DMS114 treated with DMSO at 0.1 percent for 48 hours (cell line): Measurements from ENCODE around the gene FOXP1.

Experiments
- DNase-seq: peaks from one replicate; lab custom pipeline; 2025; ENCODE audit not compliant: unreplicated experiment; lab: John Stamatoyannopoulos, UW

FOXP1 gene

GRCh38 chr3:71140477-71140876 is 443.1 kb downstream of the FOXP1 start:
- DNase-seq: no peak

GRCh38 chr3:71139496-71139895 is 444.0 kb downstream of the FOXP1 start:
- no peak for DNase-seq

DNA sequence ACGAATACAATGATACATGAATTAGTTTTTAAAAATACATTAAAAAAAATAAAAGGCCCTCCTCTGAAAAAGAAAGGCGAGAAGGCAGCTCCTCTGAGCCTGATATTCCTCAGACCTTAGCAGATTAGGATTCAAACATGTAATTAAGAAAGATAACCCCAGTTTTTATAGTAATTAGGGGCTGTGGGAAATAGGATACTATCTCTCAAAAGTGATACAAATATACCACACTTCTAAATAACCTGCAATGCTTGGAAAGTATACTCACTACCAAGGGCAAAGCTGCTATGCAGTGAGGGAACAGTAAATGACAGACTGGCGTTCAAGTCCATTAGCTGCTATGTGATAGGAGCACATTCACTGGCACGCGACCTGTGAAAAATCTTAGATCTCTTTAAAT is 445.1 kb downstream of the FOXP1 start:
- no peak for DNase-seq

GRCh38 chr3:71136276-71136675 is 447.3 kb downstream of the FOXP1 start:
- no peak for DNase-seq

DNA sequence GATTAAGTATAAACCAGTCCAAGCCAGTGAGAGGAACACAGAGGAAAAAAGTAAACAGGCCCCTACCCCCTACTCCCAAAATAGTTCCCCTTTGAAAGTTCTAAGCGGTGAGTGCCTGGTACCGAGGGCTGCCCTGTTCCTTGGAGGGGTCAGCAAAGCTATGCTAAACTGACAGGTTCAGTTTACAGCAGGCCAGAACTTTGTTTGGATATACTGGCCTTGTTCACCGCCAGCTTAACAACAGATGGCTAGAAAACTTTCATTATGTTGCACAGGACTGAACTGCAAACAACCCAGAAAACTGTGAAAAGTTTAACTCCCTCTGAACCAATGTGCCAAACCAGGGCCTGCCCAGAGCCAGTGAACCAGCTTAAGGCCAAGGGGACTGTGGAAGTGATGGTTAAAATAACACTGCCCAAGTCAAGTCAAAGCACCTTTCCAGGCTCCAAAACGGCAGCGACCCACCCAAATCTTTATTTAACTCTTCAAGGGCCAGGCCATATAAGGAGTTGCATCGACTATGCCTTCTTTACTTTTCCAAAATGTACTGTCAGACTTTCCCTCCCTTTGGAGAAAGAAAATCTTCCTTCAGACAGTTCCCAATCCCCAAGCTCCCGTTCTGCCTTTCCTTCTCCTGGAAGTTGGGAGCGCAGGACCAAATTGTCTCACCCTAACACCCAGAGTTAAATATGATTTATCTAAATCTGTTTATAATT is 448.0 kb downstream of the FOXP1 start:
- no peak for DNase-seq

GRCh38 chr3:71134521-71134920 is 449.0 kb downstream of the FOXP1 start:
- DNase-seq: no peak

- DNase-seq: no peak
Measured at GRCh38 chr3:71133865-71134264, 449.7 kb downstream of the FOXP1 start.

DNA sequence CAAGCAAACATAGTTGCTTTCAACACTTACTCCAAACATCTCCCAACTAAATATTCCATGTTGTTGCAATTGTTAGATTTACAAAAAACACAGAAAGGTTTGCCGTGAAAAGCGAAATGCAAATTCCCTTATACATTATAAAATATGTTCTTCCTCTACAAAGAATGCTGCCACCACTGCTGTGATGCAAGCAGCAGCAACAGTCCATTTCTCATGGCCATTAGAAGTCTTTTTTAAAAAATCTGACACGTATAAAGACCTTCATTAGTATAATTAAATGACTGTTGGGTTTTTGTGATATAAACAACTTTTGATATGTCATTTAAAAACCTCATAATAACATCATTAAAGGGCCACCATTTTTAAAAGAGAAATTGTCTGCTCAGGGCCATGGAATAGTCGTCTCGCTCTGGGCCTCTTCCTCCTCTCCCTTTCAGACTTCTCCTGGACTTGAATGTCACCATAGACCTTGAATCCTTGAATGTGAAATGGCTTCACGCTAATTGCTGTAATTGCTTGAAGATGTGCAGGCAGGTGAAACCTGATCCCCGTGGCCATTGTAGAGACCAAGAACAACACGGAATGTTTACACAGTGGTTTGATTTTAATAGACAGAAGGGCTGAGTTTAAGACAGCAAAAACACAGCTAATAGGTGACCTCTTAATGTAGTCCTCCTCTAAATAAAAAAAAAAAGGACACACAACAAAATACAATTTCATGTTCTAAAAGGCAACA is 450.4 kb downstream of the FOXP1 start:
- no peak for DNase-seq

GRCh38 chr3:71131375-71132314 is 451.9 kb downstream of the FOXP1 start:
- no peak for DNase-seq

DNA sequence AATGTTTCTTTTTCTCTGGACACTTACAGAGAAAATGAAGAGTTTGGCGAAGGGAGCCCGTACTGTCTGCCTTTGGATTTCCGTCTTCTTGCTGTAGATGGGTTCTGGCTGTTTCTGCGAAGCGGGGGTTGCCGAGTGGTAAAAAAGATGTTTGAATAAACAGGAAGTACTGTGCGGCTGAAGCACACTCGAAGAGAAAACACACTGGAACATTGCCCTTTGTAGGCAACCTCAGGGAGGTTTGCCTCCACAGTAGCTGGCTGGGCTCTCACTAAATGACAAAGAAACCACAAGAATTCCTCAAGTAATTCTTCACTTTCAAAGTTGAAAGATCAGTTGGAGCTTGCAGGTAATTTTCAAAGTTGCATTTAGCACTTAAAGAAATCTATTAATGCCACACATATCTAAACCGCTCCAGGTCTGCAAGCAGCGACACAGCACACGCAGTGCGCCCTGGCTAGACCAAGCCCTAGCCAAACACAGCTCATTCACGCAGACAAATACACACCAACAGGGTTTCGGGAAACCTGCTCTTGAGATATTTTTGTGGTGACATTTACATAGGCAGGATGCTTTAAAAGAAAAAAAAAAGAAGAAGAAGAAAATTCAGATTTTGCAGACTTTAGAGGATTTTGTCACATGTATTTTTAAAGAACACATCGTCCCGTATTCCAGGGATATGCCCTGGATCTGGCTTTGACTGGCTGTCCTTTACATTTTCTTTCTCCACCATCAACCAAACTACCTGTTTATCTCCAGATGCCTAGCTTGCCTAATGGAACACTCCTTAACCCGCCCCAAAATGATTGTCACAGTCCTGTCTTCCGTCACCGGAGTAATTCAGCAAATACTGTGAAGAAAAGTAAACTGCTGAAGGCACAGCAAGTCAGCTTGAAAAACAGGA is 452.8 kb downstream of the FOXP1 start:
- no peak for DNase-seq

DNA sequence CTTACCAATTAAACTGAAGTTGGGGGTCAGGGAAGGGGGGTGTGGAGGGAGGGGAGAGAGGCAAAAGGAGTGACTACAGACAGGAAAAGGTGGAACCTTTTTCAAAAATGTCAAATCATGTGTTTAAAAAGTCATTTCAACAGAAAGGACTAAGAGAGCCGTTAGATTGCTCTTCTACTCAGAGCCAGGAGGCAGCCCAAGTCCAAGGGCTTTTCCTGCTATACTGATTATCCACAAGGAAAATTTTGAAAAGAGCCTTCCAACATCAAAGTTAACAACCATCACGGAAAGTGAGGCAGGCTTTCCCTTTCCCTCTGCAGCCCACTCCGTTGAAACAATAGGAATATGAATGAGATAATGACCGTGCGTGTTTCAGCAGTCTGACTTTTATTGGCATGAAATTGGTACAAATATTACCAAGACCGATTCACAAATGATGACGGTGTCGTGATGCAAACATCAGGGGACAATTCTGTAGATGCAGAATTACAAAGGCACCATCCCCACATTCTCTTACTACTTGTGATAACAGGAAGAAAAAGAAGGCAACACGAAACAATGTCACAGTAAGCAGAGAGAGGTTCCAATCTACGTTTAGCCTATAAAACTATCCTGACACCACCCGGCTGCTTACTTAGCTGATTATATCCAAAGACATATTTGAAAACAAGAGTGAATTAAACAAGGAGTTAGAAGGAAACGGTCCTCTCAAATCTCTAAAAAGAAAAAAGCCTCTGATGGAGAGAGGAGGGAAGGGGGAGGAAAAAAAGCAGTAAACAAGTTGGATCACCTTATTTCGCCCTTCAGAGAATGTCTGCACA is 453.7 kb downstream of the FOXP1 start:
- DNase-seq: no peak

DNA sequence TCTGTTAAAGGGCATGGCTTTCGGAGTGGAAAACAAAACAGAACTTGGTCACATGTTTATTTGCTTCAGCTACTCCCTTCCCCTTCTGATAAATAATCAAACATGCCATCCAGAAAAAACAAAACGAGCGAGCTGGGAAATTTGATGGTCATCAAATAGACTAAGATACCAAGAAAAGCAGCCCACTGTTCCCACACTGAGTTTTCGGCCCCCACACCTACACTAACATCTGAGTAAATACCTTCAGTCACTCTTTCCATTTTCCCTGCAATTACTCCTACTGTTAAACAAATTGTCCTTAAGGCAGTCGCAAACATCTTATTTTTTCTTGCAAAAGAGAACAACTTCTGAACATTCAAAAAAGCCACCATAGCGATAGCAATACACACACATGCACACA is 454.6 kb downstream of the FOXP1 start:
- DNase-seq: no peak

GRCh38 chr3:71127844-71128243 is 455.7 kb downstream of the FOXP1 start:
- DNase-seq: no peak

DNA sequence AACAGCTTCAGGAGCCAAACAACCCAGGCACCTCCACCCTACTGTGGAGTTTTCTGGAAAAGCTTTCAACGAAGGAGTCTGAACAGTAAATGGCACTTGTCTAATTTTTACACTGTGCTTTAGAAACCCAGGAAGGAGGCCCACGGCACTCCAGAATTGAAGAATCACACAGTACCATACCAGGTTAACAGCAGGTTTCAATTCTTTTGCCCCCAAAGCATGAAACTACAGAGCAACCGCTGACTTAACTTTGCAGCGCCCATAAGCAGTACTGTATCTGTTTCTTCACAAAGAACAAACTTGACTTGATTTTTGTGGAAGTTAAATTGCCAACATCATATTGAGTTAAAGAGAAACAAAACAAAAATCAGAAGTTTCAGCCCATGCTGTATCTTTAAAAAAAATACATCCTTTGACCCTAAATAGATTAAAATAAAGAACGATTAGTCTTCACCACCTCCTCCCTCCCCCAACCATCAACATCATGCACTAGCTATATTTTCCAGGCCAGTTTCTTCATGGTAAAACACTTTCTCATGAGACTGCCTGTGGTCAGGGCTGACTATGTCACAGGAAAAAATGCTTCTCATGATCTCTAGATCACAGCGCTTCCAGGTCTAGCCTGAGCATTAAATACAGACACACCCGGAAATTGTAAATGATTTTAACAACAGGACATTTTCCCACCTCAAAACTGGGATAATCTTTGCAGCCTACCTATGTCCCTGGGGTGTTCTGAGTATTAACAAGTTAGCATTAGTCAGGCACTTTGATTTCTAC is 456.3 kb downstream of the FOXP1 start:
- no peak for DNase-seq

GRCh38 chr3:71125738-71126137 is 457.8 kb downstream of the FOXP1 start:
- DNase-seq: no peak

DNA sequence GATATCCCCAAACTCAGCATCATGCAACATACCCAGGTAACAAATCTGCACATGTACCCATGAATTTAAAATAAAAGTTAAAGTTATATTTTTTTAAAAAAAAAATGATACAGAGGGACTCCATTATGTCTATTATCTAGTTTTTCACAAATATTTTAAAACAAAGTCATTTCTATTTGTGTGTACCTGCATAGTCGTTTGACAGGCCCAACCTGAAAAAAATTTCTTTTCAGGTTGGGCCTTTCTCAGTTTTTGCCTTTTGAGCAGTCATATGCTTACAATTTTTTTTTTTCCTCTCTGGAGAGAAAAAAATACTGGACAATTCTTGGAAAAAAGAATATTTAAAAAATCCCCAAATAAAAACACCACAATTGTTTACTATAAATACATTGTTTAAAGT is 459.5 kb downstream of the FOXP1 start:
- no peak for DNase-seq

- no peak for DNase-seq
Measured at GRCh38 chr3:71122641-71123040, 460.9 kb downstream of the FOXP1 start.

DNA sequence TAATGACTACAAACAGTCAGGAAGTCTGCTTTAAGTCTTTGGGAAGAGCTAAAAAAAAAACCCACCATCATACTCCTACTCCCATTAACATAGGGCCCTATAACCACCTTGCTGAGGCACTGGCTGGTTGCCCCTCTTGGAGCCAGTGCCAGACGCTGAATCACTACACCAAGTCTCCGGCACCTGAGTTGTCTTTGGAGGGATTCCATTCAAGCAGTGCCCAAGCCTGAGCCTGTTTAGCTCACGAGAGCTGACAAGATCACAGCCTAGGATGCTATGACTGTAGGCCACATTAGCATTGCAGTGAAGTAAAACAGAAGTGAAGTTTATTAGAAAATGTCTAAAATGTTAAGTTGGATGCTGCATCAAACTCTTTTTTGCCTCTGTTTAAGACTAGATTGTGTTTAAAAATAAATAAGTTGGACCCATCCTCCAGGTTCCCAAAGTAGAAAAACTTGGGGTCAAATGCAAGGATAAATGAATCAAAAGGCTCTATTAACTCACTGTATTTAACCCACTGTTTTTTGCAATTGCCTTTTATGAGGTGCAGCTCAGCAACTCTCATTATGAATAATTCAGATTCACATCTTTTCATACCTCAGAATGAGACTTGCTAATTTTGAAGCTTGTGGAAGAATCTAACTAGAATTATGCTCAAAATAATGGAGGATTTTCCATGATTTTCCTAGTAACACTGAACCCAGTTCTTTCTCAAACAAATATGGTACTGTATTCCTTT is 461.9 kb downstream of the FOXP1 start:
- no peak for DNase-seq
